OCI-LY3 (cell line): ENCODE measurements around the gene LTA.

ENCODE experiments used
- EZH2phosphoT487 ChIP-seq: fragments of 200-600 bp; shearing (Covaris generic); IDR thresholded peaks from 2 replicates; pipeline ENCODE4 v1.6.1; 2018; ENCODE audit warnings: antibody characterized with exemption, mixed run types, low read depth
- TF ChIP-seq, protein P1 (sequence below): fragments of 200-600, 300-600 bp; sonication (generic); IDR thresholded peaks from 2 replicates; pipeline ENCODE4 v1.5.1; 2014; ENCODE audit warnings: antibody characterized with exemption, low read length, low read depth

- TF ChIP-seq, protein P1, sequence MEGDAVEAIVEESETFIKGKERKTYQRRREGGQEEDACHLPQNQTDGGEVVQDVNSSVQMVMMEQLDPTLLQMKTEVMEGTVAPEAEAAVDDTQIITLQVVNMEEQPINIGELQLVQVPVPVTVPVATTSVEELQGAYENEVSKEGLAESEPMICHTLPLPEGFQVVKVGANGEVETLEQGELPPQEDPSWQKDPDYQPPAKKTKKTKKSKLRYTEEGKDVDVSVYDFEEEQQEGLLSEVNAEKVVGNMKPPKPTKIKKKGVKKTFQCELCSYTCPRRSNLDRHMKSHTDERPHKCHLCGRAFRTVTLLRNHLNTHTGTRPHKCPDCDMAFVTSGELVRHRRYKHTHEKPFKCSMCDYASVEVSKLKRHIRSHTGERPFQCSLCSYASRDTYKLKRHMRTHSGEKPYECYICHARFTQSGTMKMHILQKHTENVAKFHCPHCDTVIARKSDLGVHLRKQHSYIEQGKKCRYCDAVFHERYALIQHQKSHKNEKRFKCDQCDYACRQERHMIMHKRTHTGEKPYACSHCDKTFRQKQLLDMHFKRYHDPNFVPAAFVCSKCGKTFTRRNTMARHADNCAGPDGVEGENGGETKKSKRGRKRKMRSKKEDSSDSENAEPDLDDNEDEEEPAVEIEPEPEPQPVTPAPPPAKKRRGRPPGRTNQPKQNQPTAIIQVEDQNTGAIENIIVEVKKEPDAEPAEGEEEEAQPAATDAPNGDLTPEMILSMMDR: no peak
- no peak for TF ChIP-seq EZH2phosphoT487
Observed at GRCh38 chr6:31614075-31614619, 42.1 kb downstream of the LTA start.
